Ishikawa (cell line): ENCODE results near the gene SV2C.

Source experiments
- RAD21 ChIP-seq: IDR thresholded peaks from 2 replicates; pipeline ENCODE4 v1.6.1; 2012; ENCODE audit warnings: low read depth
- REST ChIP-seq: IDR thresholded peaks from 2 replicates; pipeline ENCODE4 v1.6.1; 2012; ENCODE audit warnings: low read depth, mild to moderate bottlenecking
- TCF12 ChIP-seq: IDR thresholded peaks from 2 replicates; pipeline ENCODE4 v1.6.1; 2012; ENCODE audit warnings: low read depth
- TEAD4 ChIP-seq: IDR thresholded peaks from 2 replicates; pipeline ENCODE4 v1.6.1; 2012

GRCh38 chr5:76345582-76345981 lies 262.4 kb downstream of the SV2C start:
- TF ChIP-seq REST, result no peak
- no peak for TF ChIP-seq TEAD4
- TF ChIP-seq RAD21, result no peak
- TF ChIP-seq TCF12, result no peak
